ENCODE data around the gene BLOC1S1.

The BLOC1S1 gene

GRCh38 chr12:55708695-55709233, 7.1 kb upstream of the BLOC1S1 start:
- in situ Hi-C loops (cut with MboI; ENCODE audit: low sequenced_read_pairs): no loop called here

- in situ Hi-C loops (cut with MboI; ENCODE audit: low sequenced_read_pairs): no loop called here
These were observed 3.9 kb upstream of the BLOC1S1 start for GRCh38 chr12:55711786-55712553.

GRCh38 chr12:55712700-55713415, 3.0 kb upstream of the BLOC1S1 start:
- in situ Hi-C loops (cut with MboI; ENCODE audit: low sequenced_read_pairs): no loop called here

GRCh38 chr12:55713721-55714120, 2.1 kb upstream of the BLOC1S1 start:
- in situ Hi-C loops (cut with MboI; ENCODE audit: low sequenced_read_pairs): no loop called here

GRCh38 chr12:55715169-55715764, 579 bp upstream of the BLOC1S1 start:
- in situ Hi-C loops (cut with MboI; ENCODE audit: low sequenced_read_pairs): no loop called here

GRCh38 chr12:55716582-55716957, 724 bp downstream of the BLOC1S1 start:
- in situ Hi-C loops (cut with MboI; ENCODE audit: low sequenced_read_pairs): no loop called here

- in situ Hi-C loops (cut with MboI; ENCODE audit: low sequenced_read_pairs): no loop called here
These were observed 1.5 kb downstream of the BLOC1S1 start for GRCh38 chr12:55717011-55718007.

GRCh38 chr12:55718015-55718414, 2.2 kb downstream of the BLOC1S1 start:
- in situ Hi-C loops (cut with MboI; ENCODE audit: low sequenced_read_pairs): no loop called here

- in situ Hi-C loops (cut with MboI; ENCODE audit: low sequenced_read_pairs): no loop called here
These were observed 2.9 kb downstream of the BLOC1S1 start for GRCh38 chr12:55718624-55719275.

GRCh38 chr12:55719371-55719770, 3.5 kb downstream of the BLOC1S1 start:
- in situ Hi-C loops (cut with MboI; ENCODE audit: low sequenced_read_pairs): no loop called here

- in situ Hi-C loops (cut with MboI; ENCODE audit: low sequenced_read_pairs): no loop called here
These were observed 4.3 kb downstream of the BLOC1S1 start, which contains the start of gene RDH5 for GRCh38 chr12:55720071-55720564. TSS of gene RDH5 (plus strand) at chr12:55720393. CDS start at chr12:55721185, 792 bp downstream.

GRCh38 chr12:55720894-55721444, 5.1 kb downstream of the BLOC1S1 start:
- in situ Hi-C loops (cut with MboI; ENCODE audit: low sequenced_read_pairs): no loop called here

GRCh38 chr12:55721601-55722213, 5.9 kb downstream of the BLOC1S1 start:
- in situ Hi-C loops (cut with MboI; ENCODE audit: low sequenced_read_pairs): no loop called here

- in situ Hi-C loops (cut with MboI; ENCODE audit: low sequenced_read_pairs): no loop called here
These were observed 7.1 kb downstream of the BLOC1S1 start for GRCh38 chr12:55722948-55723347.

GRCh38 chr12:55723516-55724225, 7.8 kb downstream of the BLOC1S1 start:
- in situ Hi-C loops (cut with MboI; ENCODE audit: low sequenced_read_pairs): no loop called here

- in situ Hi-C loops (cut with MboI; ENCODE audit: low sequenced_read_pairs): no loop called here
These were observed 8.5 kb downstream of the BLOC1S1 start for GRCh38 chr12:55724226-55724939.

- in situ Hi-C loops (cut with MboI; ENCODE audit: low sequenced_read_pairs): no loop called here
These were observed 9.1 kb downstream of the BLOC1S1 start for GRCh38 chr12:55724940-55725309.

- in situ Hi-C loops (cut with MboI; ENCODE audit: low sequenced_read_pairs): no loop called here
These were observed 9.7 kb downstream of the BLOC1S1 start for GRCh38 chr12:55725556-55725955.
